Eye (tissue), 1 donor: ENCODE results near the gene RUNX2.

Source experiments
- DNase-seq: peaks from one replicate; pipeline ENCODE4 v3.0.0-alpha.2; 2015

The RUNX2 gene

DNA sequence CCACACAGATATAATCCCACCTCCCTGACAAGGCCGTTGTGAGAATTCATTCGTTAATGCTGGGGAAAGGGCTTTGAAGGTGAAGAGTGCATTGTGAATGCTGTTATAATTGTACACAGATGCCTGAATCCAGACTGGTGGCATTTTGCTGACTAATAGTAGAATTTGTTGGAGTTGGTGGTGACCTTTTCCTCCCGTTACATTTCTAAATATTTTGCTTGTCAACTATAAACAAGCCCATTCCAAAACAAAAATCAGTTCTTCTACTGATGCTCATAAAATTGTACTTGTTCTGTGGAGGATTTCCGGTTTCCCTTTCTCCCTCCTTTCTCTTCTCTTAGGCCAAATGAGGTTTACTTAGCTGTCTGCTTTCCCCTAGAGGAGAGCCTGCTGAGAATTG is 302.7 kb downstream of the RUNX2 start:
- no peak for DNase-seq

DNA sequence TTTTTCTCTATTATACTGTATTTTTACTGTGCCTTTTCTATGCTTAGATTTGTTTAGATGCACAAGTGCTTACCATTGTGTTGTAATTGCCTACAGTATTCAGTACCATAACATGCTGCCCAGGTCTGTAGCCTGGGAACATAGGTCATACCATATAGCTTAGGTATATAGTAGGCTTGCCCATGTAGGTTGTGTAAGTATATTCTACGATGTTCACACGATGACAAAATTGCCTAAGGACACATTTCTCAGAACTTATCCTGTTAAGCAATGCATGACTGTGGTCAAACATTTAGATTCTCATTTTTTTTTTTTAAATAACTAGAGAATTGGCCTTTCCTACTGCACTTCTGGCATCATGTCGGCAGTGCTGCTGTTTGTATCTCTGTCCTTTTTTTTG is 303.3 kb downstream of the RUNX2 start:
- DNase-seq, result no peak

DNA sequence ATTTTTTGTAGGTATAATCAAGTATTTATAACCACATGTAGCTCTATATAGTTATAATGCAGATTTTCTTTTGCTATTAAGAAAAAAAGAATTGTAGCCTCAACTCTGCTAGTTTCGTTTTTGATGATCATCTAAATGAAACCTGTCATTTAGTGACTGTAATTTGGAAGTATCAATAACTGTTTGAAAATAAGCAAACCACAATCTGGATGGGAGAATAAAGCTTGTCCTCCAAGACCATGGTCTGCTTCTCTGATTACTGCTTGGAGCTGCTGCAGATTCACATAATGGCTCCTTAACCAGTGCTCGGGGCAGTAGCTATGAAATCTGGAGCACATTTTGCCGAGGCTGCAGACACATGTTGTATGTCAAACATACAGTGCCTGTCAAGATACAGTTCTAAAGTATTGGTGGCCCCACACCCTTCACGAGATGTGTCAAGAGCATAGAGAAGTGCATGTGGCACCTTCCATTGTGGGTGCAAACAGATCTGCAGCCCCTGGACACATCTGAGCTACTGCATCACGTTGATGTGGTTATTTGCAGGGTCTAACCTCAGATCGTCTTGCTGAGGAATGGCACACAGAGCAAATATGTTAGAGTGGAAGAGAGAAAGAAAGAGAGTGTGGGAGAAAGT is 305.3 kb downstream of the RUNX2 start:
- DNase-seq, result no peak

DNA sequence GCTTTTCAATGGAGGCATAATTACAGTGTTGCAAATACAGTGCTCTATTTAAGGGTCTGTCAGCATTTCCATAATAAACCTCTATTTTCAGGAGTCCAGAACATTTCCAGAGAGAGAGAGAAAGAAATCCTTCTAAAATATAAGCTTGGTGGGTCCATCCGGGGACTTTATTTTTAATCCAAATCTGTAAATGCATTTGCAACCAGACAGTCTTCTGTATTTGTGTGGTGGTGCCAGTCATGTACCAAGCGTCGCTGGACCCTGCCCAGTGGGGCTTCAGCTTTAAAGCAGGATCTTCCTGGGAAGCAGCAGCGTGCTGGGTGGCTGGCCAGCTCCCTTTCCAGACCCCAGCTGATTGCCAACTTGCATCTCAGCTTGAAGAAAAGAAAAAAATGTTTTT is 306.1 kb downstream of the RUNX2 start:
- no peak for DNase-seq

DNA sequence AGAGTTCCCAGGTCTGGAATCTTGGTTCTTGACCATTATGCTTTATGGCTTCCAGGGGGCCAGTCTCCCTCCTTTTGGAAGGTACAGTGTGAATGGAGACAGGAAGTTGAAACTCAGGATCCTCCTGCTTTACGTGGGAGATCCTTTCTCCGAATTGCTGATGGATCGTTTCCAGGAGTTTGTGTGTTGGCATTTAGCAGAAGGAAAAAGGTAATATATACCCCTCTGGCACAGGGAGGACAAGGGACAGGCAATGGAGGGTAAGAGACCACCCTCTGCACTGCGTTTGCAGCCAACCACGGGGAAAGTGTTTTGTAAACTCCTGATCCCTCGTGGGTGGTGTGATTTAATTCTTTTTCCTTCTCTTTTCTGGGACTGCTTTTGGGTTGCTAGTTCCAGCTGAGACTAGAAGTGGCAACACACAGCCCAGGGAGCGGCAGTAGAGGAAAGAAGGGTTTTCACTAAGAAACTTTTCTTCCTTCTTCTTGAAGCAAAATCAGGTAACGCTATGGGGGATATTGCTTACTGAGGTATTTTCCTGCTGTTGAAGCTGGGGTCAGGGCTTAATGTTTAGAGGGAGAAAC is 307.2 kb downstream of the RUNX2 start:
- DNase-seq, result no peak

DNA sequence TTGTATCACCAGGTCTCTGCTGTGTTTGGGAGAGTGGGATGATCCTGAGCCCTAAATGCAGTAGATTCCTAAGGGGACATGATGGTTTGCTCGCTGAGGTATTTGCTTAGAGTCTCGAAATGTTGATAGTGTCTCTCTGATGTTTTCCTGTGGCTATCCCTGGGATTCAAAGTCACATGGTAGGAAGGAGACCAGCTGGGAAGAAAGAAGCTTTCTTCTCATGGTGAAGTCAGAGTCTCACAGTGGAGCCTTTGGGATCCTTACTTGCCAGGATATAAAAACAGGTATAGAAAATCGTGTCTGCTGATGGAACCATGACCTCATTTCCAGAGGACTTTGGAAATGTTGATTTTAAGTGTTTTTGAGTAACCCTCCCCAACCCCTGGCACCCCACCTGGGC is 308.9 kb downstream of the RUNX2 start:
- no peak for DNase-seq

DNA sequence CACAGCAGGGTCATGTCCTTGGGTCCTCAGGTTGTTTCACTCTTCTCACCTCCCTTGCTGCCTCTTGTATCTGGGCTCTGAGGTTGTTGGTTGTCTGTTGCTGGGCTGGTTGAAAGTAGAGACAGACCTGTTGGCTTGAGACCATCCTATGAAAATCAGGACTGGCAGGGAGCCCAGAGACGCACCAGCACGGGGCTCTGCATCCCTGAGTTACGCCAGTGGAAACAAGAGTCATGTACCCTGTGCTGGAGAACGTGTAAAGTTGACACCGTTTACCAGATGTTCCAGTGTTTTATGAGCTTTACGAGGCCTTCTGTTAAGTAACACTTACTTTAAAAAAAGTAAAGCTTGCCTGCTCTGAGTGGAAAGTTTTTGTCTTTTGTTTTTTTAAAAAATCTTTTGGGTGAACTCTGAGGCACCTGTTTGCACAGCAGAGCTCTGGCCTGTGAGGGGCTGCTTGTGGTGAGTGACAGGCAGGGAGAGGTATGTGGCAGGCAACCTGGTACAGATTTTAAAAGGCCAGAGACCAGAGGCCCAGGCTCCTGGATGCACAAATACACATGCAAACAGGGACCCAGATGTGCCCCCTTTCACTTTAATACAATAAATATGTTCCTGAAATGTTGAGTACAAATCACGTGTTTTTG is 309.6 kb downstream of the RUNX2 start:
- peak; percentile 17 for DNase-seq

DNA sequence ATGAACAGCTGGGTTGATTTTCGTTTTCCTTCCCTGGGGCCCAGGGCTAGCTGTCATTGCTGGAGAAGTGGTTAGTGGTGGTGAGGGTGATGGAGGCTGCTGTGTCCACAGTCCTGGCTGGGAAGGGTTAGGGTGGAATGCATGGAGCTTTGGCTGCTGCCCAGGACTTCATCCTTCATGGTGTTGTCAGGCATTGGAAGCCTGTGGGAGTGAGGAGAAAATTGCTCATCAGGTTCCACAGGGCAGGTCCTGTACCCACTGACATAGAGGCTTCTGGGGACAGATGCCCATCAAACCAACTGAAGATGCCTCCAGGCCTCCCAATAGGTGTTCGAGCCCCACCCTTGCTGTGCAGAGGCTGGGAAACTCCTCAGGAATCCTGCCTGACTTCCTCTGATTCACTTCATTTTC is 312.0 kb downstream of the RUNX2 start:
- DNase-seq, result no peak

DNA sequence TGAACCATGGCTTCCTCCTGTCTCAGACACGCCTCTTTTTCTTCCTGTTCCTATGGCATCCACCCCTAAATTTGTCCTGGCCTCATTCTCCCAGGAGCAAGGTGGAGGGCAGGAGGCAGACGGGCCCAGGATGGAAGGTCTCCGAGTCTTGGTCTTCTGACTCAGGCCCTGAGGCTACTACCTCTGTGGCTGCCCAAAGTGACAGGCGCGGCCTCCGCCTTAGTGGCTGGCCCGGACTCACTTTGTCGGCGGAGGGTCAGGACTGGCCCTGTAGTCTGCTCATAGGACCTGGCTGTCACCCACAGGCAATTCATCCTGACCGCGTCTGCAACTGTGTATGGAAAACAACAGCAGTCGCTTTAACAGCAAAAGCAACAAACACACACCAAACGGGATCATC is 312.7 kb downstream of the RUNX2 start:
- DNase-seq, result no peak

DNA sequence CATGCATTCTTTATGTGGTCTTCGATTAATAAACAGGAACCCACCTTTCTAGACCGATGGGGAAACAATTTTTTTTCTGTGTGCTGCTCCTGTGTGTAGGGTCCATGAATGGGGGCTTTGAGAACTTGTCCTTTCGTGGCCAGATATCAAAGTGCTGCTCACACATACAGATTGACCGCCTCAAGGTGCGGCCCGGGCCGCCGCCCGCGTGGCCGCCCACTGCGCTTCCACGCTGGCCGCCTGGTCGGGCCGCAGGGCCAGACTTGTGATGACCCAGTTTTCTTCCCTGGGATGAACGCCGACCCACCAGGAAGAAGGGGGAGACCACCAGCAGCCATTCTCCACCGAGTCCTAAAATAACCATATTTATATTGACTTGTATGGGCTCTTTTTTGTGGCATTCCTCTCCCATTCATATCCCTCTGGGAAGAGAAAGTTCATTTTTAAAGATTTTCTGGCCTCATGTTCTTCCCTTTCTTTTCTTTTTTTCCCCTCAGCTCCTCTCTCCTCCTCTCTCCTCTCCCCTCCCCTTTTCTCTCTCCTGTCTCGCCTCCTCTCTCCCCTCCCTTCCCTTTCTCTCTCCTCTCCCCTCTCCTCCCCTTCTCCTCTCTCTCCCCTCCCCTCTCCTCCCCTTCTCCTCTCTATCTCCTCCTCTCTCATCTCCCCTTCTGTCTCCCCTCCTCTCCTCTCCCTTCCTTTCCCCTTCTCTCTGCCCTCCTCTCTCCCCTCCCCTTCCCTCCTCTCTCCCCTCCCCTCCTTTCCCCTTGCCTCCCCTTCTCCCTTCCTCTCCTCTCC is 314.4 kb downstream of the RUNX2 start:
- DNase-seq, result no peak

DNA sequence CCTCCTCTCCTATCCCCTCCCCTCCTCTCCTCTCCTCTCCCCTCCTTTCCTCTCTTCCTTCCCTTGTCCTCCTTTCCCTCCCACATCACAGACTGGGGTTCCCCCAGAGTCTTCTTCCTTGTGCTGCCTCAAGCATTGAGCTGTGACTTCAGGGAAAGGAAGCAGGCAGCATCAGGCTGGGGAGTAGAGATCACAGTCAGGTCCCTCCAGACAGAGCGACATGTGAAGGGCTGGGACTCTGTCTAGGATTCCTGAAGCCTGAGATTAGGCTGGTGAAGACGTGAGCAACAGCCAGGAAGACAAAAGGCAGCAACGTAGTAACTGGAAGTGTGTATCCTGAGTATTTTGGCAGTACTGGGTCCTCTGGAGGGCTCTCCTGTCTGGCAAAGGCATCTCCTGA is 315.0 kb downstream of the RUNX2 start:
- no peak for DNase-seq

DNA sequence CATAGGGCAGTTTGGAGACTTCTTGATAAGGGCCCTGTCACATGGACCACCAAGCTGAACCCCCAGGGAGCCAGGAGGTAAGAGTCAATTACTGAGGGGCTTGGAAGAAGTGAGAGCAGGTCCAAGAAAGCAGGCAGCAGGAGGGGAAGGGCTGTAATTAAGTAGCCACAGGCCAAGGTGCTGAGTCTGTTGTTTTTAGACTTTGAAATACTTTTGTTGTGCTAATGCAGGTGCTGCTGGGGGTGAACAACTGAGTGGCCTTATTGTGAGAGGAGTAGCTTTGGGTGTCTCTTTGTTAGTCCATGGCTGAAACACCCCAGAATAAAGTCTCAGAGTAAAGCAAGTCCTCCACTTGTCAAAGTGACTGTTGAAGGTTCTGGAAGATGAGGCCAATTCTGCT is 316.6 kb downstream of the RUNX2 start:
- no peak for DNase-seq

DNA sequence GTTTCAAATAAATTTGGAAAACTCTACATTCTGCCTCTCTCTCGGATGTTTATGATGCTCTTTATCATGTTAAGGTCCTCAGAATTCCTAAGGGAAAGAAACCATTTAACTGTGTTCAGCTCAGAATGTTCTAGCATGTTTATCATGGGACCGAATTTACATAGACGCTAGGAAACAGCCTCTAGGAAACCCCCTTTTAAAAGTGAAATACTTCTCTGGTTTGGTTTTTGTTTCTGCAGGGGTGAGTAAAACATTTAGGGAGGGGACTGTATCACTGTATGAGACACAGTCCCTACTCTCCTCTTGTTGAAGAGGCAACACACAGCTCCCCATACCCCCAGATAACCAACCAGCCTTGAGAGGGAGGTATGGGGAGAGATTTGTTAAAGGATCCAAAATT is 317.2 kb downstream of the RUNX2 start:
- DNase-seq, result no peak

DNA sequence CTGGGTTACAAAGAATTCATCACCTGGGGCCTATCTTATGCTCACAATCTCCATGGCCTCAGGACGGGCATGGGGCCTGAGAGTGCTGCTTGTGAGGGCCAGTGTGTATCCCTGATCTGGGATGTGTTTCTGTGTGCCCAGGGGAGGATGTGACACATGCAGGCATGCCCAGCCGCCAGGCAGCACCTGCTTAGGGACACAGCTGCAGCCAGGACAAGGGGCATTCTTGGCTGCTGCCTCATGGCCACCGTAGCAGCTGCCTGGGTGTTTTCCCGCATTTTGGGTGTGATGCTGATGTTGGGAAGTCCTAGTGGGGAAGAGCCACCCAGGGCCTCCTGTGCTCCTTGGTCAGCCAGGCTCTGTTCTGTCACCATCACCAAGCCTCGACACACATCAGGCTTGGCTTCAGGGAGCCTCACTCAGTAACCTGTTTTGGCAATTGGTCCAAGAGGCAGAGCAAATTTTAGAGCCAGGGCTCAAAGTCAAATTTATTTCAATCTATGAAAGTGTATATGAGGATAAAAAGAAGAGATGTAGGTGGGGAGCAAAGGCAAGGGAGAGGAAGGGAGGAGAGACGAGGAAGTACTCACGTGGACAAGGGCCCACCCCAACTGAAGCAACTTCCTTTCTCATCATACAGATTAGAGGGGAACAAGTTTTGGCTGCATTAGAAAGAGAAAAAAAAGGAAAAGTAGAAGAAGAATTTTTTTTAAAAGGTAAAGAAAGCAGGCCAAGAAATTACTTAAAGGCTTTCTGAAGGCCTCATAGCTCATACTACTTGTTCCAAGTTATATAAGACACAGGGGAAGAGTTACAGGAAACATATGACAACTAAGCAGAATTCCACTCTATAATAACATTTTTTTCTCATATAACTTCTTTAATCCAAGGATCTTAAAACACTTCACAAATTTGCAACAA is 319.5 kb downstream of the RUNX2 start:
- no peak for DNase-seq

DNA sequence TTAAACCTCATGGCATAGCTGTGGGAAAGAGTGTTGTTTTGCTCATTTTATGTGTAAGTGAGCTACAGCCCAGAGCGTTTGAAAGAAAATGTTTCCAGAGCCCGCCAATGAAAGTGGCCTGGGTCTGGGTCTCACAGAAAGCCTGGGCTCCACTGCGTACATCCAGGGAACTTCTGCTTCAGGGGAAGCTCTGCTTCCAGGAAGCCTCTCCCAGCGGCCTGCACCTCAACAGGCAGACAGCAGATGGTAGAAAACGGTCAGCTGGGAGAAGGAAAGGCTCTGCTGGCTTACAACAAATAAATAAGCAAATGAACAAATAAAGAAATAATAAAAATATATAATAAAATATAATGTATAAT is 320.1 kb downstream of the RUNX2 start:
- no peak for DNase-seq

DNA sequence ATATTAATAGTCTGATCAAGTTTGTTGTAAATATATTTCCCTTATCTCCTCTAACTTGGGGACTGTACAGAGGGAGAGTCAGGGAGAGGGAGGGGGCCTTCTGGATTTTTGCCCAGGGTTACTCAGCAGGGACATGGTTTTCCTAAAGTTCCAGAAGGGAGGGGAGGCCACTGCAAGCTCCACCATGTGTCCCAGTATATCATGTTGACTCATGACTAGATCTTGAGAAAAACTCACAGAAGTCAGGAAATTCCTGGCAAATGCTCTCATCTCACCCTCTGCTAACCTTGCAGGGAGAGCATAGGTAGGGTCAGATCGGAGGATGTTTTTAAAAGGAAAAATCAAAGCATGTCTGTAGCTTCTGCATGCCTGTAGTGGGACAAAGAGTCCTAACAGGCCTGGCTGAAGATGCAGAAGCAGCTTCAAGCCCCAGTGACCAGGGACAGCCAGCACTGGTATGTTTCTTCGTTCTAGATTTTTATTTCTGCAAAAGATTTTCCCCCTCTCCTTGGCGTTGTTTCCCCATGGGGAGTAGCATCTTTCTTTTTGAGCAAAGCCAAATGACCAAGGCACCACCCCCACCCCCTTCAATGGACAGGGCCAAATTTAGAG is 322.5 kb downstream of the RUNX2 start:
- DNase-seq, result no peak

DNA sequence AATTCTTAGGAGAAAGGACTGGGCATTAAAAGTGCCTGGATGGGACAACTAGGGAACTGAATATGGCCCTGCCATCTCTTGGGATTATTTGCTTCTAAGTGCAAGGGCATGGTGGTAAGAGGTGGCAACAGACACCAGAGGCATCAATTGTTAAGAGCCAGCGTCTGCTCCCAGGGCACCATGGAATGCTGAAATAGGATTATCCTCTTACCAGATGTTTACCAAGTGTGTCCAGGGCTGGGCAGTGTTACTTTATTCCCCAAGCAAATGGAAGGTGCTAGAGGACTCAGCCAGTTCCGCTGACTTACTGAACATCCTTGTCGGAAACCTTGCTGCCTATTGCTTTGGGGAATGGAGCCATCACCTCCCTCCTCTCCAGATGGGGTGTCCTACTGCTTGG is 323.2 kb downstream of the RUNX2 start:
- DNase-seq, result no peak

DNA sequence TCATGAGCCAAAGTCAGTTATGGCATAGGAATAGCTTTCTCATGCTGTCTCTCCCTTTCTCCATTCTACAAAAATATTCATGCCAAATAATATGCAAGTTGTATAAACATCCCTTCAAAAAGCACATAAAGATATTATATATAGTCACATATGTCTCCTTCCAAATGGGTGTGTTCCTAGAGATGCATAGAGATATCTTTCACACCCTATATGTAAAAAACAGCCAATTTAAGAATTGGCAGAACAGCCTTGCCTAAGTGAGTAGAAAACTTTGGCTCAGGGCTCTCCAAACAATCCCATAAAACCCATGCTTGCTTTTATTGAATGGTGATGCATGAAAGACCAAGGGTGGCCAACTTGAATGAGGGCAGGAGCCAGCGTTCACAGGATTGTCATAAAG is 324.3 kb downstream of the RUNX2 start:
- DNase-seq, result no peak

DNA sequence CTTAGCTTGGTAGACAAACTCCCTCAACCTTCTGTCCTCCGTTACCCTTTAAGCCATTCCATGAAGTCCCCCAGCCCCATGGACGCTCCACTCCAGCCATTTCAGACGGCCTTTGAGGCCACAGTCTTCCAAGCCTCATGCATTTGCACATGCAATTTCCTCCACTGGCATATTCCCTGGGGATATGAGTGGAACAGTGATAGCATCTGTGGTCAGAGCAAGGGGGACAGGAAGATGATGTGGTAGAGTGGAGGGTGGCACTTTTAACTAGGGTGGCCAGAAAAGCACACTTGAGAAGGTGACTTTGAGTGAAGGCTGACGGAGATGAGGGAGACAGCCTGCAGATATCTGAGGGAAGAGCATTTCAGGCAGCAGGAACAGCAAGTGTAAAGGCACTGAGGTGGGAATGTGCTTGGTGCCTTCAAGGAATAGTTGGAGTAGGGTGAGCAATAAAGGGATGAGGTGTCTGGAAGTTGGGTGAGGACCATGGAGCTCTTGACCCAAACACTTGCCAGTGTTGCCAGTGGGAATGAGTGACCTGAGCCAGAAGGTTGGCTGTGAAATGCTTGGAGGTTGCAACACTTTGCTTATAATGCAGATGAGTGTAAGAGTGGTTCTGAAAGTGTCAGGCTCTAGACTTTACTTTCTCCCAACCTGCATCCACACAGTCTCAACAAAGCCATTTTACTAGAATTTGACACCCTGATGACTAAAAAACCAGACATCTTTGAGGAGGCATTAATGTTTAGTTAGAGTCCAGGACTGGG is 325.2 kb downstream of the RUNX2 start:
- no peak for DNase-seq

DNA sequence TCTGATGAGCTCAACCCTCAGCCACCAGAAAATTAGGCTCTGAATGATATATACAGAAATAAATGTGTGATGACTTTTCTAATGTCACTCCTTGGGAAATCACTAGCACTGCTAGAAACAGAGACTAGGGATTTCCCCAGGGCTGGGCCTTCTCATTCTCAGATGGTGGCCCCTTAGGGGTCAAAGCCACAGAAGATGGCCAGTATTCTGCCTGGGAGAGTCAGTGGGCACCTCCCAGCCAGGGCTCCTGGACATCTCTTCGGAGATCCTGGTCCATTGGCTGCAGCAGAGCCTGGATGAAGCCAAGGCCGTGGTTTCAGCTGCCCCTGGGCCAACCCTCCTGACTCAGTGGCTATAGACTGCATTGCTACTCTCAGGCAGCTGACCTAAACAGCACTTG is 326.5 kb downstream of the RUNX2 start:
- no peak for DNase-seq

DNA sequence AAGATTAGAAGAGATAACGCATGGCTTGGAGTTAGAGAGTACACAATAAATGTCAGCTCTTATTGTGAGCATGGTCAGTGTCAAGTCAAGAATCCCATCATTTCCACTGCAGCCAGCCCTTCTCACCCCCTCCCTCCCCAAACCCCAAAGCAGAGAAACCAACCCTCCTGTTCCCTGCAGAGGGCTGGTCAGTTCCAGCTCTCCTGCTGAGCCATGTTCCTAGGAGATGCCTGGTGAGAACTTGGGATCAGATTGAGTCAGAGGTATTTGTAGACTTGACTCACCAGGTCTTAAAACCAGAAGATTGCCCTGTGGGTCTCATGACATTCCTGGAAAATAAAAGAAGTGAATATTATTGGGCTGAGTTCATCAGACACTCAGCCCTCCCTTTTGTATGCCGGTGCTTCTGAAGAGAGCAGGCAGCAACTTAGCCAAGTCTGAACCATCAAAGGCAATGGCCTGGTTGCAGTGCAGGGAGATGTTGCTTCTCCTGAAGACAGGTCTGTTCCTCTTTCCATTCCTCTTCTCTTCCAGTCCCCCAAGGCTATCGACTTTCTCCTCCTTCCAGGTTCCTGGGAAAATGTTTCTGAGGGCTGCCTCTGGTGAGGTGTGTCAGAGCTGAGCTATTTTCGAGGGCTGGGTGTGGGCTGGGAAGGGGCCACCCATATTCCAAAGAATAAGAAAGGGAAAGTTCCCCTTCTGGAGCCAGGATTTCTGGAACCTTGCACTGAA is 327.8 kb downstream of the RUNX2 start:
- no peak for DNase-seq
